ENCODE results near the gene LSAMP.

LSAMP gene

DNA sequence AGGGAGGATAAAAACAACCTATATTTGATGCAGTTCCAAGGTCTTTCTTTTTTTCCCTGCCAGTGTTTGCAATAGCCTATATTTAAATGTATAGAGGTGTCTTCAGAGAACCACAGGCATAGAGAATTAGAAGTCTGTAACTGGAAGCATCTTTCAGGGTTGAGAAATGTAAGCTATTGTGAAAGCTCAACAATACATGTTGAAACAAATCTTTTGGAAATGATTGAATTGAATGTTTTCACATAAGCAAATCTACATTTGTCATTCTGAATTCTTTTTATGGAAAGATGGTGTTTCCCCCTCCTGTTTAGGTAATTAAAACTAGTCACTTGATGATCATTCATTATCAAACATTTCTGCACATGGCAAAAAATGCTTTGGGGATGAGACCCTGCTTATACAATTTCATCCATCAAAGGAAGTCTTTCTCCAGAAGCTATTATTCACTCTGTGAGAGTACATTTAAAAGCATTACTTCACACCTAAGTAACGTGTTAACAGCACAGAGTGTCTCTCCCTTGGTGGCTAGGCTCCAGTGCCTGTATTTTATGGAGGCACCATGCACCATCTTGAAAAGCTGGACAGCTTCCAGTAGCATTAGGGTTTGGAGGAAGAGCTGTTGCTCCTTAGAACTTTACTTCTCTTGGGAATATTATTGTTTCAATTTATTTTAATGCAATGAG, 406.2 kb downstream of the LSAMP start:
- ChIA-PET CTCF (interaction anchor here (0.6 kb wide), 1 partner anchor 575 kb away, joined by 3 read pairs; no protein-coding TSS in a partner anchor), POLR2A (no interaction called here)
- no peaks in the 10 kb centered on the region for H3K36me3 ChIP-seq (ENCODE audit: control insufficient read depth in 2 of 2, insufficient read depth in 1 of 2, low read length in 2 of 2)
- no peak overlapping the region for H3K4me3 ChIP-seq (ENCODE audit: low read depth, low read length)
- H3K27ac ChIP-seq (ENCODE audit: extremely low read depth, low read depth, low read length) = no peak overlapping the region
- no peaks in the 10 kb centered on the region for H3K9me3 ChIP-seq (ENCODE audit: control insufficient read depth, insufficient read depth, low read depth, low read length)
- TF ChIP-seq TSHZ1 (tag by site-specific recombination; IDR thresholded peaks at IDR 0.05; ENCODE audit: borderline replicate concordance) (no peak), TCF7L2 (IDR thresholded peaks at IDR 0.05; ENCODE audit: borderline replicate concordance, low read depth, low read length) (no peak), ZBTB11 (tag by site-specific recombination; conservative IDR thresholded peaks at IDR 0.05; ENCODE audit: low read depth) (no peak), ZNF146 (tag by site-specific recombination; IDR thresholded peaks at IDR 0.05) (no peak), ZNF23 (tag by site-specific recombination; IDR thresholded peaks at IDR 0.05; ENCODE audit: borderline replicate concordance) (no peak), KLF16 (tag by site-specific recombination; IDR thresholded peaks at IDR 0.05) (no peak), ZNF529 (tag by site-specific recombination; IDR thresholded peaks at IDR 0.05; ENCODE audit: insufficient replicate concordance) (no peak), TRIM28 (IDR thresholded peaks at IDR 0.05; ENCODE audit: borderline replicate concordance, low read length) (no peak), ZNF561 (tag by site-specific recombination; IDR thresholded peaks at IDR 0.05; ENCODE audit: borderline replicate concordance) (no peak), HOXD13 (CRISPR knock-in tag; IDR thresholded peaks at IDR 0.05; ENCODE audit: borderline replicate concordance) (no peak), ZNF202 (tag by site-specific recombination; IDR thresholded peaks at IDR 0.05; ENCODE audit: borderline replicate concordance) (no peak), SCRT2 (tag by site-specific recombination; IDR thresholded peaks at IDR 0.05) (no peak), ZNF521 (tag by site-specific recombination; IDR thresholded peaks at IDR 0.05) (no peak), ZNF777 (tag by site-specific recombination; IDR thresholded peaks at IDR 0.05; ENCODE audit: borderline replicate concordance) (no peak)
- TF ChIP-seq, protein P1, sequence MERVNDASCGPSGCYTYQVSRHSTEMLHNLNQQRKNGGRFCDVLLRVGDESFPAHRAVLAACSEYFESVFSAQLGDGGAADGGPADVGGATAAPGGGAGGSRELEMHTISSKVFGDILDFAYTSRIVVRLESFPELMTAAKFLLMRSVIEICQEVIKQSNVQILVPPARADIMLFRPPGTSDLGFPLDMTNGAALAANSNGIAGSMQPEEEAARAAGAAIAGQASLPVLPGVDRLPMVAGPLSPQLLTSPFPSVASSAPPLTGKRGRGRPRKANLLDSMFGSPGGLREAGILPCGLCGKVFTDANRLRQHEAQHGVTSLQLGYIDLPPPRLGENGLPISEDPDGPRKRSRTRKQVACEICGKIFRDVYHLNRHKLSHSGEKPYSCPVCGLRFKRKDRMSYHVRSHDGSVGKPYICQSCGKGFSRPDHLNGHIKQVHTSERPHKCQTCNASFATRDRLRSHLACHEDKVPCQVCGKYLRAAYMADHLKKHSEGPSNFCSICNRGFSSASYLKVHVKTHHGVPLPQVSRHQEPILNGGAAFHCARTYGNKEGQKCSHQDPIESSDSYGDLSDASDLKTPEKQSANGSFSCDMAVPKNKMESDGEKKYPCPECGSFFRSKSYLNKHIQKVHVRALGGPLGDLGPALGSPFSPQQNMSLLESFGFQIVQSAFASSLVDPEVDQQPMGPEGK (tag by site-specific recombination; IDR thresholded peaks at IDR 0.05) = no peak
- H3K4me1 ChIP-seq (ENCODE audit: control insufficient read depth, insufficient read depth, low read length) = no peaks in the 10 kb centered on the region
